Activated CD4-positive, alpha-beta T cell treated with anti-CD3 and anti-CD28 coated beads, Interleukin-2, amount 50 U/mL, for 24 hours (primary cell): ENCODE data around the gene GNLY.

Experiments
- DNase-seq, 2 donors: peaks; one replicate each; pipeline ENCODE4 v3.0.0-alpha.2; 2020; ENCODE audit warnings: low read depth in 1 of 2, low spot score in 1 of 2

Gene GNLY

GRCh38 chr2:85743304-85743978 lies 49.3 kb downstream of the GNLY start:
- no peak for DNase-seq

- no peak for DNase-seq
Observed at GRCh38 chr2:85744055-85744454, 49.9 kb downstream of the GNLY start.

DNA sequence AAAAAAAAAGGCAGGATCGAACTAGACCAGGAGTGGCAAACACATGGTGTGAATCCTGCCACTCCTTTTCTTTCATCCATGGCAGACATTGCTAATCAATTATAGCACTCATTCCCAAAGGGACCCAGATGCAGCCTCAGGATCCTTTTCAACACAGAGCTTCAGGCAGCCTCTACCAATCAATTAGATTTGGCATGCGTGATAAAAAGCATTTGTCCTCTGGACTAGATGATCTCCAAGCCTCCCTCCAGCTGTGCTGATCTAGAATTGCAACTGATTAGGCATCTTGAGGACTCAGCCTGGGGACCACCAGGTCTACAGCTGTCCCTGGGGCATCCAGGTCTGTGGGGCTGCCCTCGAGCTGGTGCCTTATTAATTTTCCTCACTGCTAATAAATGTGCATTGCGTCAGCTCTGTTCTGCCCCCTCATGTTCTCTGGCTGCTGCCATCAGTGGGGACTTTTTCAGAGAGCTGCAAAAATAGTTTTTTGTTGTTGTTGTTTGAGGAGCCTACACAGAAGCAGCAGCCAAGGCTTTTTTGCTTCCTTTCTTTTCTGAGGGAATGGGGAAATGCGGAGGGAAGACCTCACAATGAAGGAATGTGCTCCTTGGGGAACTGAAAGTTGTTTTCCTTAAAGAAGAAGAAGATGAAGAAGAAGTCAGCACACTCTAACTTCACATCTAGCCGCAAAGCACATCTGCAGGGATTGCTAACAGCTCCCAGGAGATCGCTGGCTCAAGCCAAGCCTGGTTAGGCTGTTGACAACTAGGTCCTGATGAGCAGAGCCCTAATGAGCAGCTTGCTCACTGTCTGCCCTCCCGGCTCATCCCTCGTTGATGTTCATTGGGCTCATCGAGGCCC lies 50.8 kb downstream of the GNLY start:
- no peak for DNase-seq

DNA sequence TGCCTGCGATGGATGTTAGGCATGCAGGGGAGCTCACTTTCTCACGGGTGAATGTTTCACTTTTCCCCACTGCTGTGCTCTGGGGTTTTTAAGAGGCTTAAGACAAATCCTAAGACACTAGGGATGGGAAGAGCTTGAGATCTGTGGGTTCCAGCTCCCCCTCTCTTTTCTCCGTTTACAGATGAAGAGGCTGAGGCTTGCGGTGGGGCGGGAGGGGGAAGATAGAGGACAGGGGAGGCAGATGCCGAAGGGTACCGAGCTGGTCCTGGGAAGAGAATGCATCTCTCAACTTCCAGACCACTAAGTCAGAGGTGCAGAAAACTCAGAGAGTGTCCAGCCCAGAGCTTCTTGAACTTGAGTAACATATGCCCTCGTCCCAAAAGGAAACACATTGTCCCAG lies 51.5 kb downstream of the GNLY start:
- no peak for DNase-seq

DNA sequence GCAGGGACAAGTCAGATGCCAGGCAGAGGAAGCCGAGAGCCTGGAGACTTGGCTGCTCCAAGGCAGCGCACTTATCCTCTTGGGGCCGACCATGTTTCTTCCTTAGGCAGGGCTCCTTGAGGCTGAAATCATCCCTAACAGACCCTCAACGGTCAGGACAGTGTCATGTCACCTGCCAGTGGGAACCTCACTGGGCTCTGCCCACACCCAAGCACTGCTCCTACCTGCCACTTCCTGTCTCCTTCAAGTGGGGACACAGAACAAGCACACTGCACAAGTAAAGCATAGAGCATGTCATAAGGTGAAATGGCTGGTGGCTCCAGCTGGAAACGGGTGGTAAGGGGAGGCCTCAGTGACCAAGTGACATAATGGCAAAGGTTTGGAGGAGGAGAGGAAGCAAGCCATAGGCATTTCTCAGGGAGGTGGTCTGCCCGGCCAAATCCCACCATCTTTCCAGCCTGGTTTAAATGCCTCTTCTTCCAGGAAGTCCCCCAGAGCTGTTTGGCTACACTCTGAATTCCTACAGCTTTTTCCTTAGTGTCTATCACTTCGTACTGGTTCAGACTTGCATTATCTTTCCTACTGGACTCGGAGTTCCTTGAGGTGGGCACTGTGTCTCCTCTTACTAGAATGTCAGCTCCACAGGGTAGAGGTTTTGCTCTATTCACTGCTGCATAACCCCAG lies 52.3 kb downstream of the GNLY start:
- no peak for DNase-seq

DNA sequence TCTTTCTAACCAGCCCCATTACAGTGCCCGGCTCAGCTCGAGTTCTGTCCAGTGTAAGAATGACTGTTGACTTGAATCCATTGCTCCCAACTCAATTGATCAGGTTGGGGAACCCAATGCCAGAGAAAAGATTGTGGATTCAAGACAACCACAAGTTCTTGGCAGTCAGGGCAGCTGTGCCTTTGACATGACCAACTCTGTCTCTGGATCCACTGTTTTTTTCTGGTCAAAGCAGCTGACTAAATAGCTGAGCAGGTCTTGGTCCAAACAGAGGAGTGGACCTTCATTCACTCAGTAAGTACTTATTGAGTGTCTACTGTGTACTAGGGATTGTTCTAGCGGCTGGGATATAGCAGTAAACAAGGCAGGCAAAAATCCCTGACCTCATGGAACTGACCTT lies 53.3 kb downstream of the GNLY start:
- no peak for DNase-seq

DNA sequence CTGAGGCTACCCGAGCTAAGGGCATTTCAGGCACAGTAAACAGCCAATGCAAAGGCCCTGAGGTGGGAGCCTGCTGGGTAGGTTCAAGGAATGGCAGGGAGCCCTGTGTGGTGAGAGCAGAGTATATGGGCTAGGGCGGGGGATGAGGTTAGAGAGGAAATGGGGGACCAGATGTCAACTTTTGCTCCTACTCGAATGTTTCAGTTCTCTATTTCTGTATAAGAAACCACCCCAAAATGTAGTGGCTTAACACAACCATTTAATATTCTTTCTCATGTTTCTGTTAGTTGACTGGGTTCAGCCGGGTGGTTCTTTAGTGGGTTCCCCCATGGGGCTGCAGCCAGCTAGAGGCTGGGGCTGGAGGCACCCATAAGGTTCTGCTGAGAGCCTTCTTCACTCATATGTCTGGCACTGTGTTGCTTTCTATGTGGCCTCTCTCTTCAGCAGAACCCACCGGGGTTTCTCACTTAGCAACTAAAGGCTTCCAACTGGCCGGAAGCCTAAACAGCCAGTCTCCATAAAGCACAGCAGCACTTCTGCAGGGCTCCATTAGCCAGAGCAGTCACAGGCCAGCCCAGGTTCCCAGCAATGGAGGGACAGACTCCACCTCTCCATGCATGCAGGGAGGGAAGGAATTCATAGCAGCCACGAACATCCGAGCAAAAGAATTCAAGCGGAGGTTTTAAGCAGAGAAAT lies 54.0 kb downstream of the GNLY start:
- no peak for DNase-seq
